NCI-H510A (cell line): ENCODE results near the gene HOXB3.
A peak's percentile ranks its signal among the peaks of the same experiment; 100 is the strongest.

Source experiments
- DNase-seq: peaks from one replicate; lab custom pipeline; 2025; lab: John Stamatoyannopoulos, UW

HOXB3 gene

DNA sequence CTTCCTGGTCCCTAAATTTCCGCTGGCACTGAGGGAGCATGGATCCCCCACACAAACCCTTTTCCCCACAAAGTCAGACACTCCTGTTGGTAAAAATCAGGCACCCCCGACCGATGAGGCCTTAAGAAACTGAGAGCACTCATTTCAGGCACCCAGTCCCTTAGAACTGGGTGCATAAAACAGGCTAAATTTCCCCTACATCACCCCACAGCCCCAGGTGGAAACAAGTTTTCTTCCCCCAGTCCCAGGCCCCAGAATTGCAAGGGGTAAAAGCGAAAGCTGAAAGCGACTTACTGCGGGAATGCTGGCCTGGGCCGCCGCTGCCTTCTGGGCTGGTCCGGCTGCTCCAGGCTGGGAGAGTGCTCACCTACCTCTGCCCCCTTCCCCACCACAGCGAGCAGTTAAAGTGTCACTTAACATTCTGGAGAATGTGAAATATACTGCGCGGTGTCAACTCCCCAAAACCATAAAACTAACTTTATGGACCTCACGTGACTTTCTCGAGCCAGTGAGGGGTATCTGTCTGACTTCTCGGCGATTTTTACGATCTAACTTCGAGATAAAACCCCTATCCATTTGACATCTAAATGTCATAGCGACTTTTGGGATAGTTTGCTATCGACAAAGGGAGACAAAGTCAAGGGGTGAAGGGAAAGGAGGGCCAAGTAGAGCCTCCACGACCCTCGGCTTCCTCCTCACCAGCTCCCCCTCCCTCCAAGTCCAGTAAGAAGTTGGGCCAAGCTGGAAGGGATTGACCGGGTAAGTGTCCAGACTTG, at the start of gene HOXB3:
Gene HOXB3, minus strand, starts transcription at position 411 of the 776 bp plus-strand sequence. CDS start 37,767 bp downstream, outside the sequence.
- DNase-seq: no peak

DNA sequence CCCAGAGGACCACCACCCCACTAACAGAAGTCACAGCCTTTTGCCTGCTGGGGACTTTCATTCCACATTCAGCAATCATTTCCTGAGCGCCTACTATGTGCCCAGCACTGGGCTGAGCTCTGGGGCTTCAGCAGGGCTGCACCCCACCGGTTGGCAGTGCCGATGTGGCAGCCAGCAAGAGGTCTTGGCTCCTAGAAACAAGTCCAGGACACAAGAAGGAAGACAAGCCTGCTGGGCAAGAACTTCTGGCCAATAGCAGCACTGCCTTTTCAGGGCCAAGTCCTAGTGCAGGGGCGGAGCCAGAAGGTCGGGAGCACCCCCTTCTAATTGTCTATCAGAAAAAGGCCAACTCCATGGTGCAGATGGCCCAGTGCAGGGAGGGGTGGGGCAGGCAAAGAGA, 49.1 kb upstream of the HOXB3 start:
- DNase-seq: no peak

DNA sequence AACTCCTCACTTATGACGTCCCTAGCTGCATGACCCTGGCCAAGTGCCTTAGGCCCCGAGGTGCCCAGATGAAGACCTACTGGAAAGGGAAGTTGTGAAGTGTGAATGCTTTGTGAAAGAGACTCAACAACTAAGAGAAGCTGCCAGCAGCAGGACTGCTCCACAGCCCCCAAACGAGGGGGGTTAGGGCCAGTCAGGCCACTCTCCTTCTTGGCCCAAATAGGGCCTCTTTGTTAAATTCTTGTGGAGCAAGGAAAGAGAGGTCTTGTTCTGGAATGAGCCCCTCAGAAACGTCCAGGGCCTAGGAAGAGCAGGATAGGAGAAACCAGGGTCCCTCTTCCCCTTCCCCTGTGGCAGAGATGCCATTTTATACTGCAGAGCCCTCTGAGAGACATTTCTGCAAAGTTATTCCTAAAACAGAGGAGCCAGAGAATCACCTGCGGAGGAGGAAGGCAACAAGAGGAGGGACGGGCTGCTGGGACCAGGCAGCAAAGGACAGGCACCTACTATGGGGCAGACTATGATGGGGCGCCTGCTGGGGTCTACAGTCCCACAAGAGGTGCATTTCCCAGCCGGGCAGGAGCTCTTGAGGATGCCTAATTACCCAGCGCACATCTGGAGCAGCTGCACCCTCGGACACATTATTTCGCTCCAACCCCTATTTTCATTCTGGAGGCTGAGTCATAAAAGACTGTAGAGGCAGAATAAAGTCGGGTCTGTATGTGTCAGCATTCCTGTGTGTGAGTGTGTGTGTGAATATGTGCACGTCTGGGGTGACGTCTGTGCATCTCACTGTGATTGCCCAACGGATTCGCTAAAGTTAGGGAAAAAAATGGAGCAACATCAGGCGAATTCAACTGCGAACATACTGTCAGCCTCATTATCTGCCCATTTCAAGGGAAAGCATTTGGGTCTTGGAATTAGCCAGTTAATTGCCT, 47.6 kb upstream of the HOXB3 start:
- DNase-seq: no peak

DNA sequence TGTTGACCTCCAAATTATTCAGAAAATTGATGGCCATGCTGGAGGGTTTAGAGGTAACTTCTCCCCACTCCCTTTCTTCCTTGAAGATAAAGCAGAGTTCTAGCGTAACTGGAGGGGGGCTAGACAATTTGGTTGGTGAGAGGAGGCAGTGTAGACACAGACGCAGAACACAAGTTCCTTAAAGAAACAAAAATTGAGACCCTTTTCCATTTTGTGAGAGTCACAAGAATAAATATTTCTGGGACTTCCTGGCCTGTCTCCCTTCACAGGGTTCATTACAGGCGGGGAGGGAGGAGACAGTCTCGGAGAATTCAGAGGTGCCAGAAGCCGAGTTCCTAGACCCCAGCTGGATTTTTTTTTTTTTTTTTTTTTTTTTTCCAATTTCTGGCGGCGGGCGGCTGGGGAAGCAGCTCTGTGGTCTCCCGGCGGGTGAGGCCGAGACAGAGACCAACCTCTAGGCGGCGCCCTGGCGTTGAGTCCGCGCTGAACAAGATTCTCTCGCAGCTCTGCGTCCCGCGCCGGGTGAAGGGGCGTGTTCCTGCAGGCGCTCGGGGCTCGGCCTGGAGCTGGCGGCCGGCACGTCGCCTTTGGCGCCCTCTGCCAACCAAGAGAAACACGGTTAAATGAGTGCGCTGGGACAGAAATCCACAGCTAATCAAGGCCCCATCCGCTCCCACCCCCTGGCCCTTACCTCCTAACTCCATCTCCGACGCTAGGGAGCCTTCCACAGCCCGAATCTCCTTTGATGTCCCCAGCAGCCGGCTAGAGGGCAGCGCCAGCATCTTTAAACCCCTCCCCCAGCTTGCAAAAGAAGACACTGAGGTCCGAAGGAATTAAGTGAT, 46.4 kb upstream of the HOXB3 start:
- DNase-seq: peak; percentile 25

DNA sequence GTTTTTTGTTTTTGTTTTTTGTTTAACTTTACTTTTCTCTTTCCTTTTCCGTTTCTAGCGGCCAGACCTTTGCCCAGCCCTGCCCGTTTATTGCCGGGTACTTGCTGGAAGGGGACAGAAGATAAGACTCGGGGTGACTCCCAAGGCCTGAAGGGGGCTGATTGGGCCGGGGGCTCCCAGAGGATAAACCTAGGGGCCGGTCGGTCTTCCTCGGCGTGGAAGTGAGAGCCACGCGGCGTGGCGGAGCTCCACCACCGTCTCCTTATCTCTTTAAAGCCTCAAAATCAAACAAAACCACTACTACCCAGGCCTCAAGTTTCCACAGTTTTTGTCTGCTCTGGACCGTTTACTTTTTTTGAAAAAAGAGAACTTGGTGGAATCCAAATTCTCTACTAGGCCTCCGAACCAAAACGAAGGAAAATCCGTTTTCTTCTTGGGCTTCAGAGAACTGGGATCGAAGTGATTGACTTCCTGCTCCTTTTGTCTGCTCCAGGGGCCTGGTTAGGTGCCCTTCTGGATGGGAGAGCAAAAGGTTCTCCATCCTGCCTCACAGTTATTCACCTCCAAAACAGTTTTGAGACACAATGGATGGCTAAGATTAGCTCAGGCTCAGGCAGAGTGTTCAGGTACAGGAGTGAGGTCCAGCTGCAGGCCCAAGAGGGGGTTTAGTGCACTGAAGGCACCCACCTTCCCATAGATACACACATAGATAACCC, 44.6 kb upstream of the HOXB3 start:
- no peak for DNase-seq

DNA sequence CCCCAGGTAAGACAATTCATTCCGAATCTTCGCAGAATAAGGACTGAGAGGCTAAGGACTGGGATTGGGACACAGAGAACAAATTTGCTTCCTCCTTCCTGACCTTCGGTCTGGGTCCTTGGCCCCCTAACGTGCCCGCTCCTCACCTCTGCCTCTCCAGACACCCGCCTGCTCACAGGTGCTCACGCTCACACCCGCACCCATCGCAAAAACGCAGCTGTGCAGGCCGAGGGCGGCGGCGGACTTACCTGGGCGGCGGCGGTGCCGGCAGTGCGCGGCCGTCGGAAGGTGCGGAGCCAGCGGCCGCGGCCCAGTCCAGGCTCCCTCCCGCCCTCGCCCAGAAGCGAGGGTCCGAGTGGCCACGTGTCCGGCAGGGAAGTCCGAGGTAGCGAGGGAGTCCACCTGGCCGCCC, 43.2 kb upstream of the HOXB3 start:
- DNase-seq: no peak

DNA sequence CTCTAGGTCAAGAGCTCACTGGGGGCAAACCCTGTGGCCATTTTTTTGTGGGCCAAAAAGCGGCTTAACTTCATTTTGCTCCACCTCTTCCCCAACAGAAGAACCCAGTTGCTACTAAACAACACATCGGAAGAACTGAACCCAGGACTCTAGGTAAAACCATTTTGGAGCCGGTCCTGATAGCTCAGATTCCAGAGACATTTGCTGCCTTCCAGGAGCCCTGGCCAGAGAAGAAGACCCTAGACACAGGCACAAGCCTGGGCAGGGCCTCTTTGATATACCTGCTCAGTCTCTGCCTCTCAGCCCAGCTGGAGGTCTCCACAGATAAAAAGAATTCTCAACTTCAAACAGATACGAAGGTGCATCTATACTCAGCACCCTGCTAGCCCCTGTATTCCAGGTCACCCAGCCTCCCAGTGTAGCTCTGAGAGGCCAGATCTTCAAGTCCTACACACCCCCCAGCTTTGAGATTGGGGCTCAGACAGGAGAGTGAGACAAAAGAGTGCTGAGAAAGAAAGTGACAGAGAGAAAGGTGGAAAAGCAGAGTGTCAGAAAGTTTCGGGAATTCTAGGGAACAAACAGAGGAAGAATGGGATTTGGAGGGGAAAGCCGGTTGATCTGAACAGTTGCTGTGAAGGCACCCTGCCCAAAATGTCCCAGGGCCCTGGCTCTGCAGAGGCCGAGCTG, 42.7 kb upstream of the HOXB3 start:
- no peak for DNase-seq

DNA sequence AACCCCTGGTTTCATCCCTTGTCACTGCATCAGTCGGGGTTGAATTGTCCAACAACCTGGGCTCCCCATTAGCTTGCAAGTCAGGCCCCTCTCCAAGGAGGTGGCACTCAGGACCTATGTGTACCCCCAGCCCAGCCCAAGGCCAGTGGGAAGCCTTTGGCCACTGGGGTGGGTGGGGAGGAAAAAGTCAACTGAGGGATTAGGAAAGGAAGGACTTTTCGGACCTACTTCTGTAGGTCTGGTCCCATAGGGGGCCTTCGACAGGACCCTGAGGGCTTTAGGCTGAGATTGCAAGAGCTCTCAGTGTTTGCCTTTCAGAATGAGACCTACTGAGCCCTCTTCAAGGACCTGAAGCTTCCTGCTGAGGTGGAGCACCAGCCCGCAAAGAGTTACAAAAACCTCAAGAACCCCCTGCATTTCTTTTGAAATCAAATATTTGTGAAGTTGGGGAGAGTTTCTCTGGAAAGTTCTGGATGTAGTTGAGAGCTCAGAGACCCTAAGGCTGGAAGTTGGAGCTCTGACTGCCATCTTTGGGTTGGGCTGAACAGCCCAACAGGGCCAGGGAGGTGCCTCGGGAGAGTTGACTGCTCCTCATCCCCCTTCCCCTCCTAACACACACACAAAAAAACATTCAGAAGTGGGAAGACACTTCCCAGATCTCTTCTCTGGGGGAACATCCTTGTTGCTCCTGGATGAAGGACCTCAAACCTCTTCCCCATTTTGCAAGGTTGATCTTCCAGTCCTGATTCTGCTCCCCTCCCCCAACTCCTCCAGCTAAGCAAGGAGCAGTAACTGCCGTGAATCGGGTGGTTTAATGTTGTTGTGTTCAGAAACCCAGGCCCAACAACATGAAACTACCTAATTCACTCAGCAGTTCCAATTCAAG, 41.9 kb upstream of the HOXB3 start:
- no peak for DNase-seq

DNA sequence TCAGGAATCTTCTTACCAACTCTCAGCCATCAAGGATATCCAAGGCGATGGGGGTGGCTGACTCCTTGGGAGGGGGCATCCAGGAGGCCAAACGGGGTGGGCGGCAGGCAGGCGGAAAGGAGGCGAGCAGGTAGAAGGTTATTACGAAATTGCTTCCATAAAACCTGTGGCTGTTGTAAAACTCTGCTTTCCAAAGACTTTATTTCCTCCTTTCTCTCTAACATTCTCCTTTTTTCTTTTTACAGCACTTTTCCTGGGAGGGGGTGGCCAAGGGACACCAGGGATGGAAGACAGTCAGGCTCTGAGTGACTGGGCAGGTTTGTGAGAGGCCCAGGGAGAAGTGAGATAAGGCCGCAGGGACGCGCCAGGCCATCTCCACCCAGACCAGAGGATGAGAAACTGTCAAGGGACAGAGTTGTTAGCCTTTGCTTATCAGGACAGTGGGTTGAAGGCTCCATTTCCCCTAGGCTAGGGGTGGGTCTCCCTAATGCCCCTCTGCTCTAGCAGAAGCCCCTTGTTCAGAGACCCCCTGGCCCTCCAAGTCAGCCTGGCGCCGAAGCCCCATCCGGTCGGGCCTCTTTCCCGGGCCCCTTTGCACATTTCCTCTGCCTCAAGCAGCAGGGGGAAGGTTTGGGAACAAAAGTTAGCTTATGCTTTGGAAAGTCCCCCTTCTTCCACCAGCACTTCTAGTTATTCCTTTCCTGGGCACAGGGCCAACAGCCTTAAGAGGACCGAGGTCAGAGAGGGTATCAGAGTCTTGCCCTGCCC, 41.1 kb upstream of the HOXB3 start:
- no peak for DNase-seq

DNA sequence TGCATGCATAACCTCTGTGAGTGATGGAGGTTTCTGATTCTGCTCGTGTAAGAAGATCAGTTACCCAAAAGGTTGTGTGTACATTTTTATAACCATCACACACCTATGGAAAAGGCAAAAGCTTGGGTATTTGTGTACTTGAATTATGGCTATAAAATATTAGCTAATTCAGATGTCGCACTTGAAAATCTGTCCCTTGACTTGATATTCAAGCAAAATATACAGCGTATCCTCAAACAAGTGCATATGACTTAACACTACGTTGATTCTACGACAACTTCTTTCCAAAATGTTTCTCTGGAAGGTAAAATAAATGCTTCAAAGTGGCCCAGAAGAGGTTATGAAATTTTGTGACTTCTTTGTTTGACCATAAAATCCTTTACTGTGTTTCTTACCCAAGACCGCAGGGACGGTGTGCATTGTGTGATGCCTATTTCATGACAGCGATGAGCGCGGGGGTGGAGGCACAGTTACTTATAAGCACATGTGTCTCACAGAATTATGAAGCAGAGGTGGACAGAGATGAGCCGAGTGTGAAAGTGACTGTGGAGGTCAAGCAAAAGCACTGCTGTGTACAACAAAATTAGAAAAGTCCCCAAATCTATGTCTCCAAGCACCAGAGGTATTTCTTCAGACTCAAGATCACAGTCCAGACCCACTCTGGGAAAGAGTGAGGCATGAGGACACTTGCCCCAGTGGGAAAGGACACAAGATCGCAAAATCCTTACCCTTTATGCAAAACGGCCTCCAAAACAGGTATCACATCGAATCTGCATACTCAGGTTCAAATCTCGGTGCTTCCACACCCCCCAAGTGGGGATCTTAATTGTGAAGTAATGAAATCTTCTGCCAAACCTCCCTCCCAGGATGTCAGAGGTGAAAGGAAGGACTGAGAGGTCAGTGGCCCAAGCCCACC, 40.2 kb upstream of the HOXB3 start:
- DNase-seq: no peak

DNA sequence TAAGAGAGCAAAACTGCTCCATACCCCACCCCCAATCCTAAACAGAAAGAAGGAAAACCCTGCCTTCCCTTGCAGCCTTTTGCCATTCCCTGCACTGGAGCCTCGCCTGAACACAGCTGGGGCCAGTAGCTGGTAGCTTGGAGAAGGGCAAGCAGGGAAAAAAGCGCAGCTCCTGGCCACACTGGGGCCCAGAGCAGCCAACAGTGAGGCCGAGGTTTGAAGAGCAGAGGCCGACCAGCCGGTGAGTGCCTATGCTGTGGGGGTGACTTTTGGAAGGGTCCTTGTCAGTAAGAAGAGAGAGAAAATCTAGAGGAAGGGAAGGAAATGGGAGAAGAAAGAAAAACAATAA, 39.3 kb upstream of the HOXB3 start:
- no peak for DNase-seq

DNA sequence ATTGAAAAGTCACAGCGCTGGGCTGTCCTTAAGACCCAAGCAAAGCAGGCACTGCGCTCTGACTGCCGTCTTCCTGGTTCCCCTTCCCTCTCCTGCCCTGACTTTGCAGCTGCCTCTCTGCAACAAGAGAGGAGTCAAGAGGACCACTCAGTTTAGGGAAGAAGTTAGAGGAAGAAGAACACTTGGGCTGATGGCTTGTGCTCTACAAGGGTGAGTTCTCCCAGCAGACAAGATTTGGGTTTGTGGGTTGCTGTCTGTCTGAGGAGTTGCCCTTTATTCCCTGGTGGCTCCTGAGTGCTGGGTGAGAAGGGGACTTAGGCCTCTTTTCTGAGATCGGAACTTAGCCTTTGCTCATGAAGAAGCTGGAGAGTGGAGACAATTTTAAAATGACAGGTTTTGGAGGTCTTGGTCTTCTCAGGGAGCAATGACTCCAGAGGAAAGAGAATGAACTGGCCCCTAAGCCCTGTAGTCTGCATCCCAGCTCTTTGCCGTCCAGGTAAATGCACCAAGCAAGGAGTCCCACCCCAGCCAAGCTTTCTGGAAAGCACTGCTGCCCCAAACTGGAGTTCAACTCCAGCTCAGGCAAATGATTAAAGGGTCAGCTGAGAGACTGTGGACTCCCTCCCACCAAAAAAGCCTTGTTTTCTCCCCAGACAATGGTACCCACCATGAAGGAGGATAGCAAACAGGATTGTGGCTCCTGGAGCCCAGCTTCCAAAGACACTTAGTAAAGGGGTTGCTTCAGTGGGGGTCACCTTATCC, 38.8 kb upstream of the HOXB3 start:
- DNase-seq: no peak

DNA sequence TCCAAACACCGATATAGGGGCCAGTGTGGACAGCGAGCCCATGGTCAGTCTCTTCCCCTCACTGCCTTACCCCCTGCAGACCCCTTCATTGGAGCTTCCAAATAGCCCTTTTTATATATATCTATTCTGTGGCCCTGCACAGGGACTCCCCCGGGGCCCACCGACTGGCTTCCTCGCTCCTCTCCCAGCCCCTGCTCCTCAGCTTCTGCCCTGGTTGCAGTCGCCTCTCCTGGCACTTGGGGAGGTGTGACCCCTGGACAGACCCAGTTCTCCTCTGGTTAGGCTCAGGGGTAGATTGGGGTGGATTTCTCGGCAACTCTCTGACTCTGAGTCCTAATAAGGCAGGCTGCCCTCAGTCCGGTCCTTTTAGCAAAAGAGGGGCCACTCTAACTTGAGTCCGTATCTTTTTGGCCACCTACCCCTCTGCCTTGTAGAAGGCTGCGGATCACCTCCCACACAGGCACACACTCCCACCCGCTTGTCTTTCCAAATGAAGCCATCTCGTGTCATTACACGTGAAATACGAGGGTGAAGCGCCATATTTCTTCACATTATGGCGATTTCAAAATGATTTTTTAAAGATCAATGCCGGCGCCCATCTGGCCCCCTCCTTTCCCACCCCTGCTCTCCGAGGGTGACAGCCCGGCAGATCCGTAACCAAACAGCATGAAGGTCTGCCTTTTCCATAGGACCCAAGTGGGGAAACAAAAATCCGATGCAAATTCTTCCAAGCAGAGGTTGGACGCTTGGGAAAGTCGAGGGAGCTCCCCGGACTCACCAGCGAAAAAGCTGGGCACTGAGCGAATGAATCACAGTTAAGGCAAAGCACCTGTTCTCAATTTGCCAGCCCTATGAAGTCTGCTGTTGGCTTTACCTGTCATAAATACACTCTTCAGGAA, 37.8 kb upstream of the HOXB3 start:
- no peak for DNase-seq

DNA sequence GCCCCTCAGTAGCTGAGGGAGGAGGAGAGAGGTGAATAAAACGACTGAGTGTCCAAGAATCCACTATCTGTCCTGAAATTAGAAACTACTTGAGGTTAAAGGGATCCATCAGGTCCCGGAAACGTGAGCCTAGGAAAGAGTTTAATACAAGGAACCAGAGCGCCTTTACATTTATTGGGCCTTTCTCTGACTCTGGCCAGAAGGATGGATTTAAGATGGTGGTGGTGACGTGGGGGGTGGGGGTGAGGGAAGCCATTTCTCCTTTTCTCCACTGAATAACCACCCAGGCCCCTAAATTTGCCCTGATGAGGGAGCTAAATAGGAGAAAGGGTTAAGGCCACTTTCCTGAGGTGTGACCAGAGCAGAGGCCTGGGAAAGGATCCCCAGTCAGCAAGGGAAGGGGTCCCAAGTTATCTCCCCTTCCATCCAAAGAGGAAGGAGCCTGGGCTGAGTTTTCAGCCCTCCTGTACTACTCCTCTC, 37.1 kb upstream of the HOXB3 start:
- DNase-seq: no peak

DNA sequence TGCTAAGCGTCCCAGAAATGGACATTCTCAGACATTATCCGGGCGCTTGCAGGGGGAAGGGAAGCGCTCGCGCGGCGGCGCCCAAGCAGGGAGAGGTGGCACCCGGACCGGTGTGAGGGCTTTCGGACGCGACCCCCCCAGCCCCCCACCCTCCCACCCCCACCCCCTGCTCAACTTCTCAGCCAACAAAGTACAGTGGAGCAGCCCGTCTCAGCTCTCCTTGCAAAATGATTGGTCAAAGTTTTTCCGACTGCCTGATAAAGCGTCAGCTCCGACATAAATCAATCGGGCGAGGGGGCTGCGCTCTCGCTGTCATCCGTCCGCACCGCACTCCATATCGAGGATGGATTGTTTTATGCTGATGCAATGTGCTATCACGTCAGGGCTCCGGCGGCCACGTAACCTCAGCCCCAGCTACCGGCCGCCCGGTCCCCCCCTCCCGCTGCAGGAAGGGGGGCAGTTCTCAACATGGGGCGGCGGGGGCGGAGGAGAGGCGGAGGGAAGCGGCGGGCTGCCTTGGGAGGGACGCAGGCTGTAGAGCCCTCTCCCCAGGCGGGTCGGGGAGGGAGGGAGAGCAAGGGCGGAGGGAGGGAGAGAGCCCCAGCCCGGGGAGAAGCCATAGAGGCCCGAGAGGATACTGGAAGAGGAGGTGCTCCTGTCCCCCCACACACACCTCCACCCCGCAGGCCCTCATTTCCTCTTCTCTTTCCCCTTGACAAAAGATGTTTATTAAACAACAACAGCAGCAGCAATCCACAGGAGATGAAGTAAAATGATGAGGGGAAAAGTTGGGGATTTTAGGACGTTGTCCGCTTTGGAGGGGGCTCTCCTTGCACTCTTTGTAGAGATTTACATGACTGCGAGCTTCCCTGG, 36.4 kb upstream of the HOXB3 start, which contains the start of gene HOXB9:
Gene HOXB9, minus strand, starts transcription at position 114 of the 873 bp plus-strand sequence. Its CDS starts 89 bp downstream, at position 25.
- peak; percentile 84 for DNase-seq
